Psoas muscle (tissue), 8 donors: ENCODE results near the gene KCNAB3. TPM values are rescaled to one million over a fixed set of nuclear protein-coding genes. Genes with fewer than 3 reads are reported as not detected.

Source experiments
- ATAC-seq, 4 donors: fragments of 200-7000 bp; cut with Tn5 transposase; one replicate each; pipeline ENCODE4 v1.9.1; 2020; ENCODE audit warnings: moderate library complexity in 3 of 4, mild to moderate bottlenecking in 2 of 4
- DNase-seq, 2 donors: peaks; one replicate each; pipeline ENCODE4 v3.0.0-alpha.2; 2020
- H3K27ac ChIP-seq: fragments of 200-600 bp; one replicate; pipeline ENCODE4 v1.8.0; 2022
- H3K27me3 ChIP-seq, 3 donors: fragments of 200-600 bp in 1 of 3; one replicate each; pipeline versions ENCODE4 v1.6.1 to v1.8.0; 2013 to 2022; ENCODE audit warnings: low read length in 2 of 3, mild to moderate bottlenecking in 2 of 3, moderate library complexity in 1 of 3; ENCODE audit not compliant: insufficient read depth in 3 of 3
- H3K36me3 ChIP-seq, 2 donors: fragments of 200-600 bp in 1 of 2; one replicate each; pipeline versions ENCODE4 v1.6.1 to v1.8.0; 2013 to 2022; ENCODE audit warnings: low read depth in 1 of 2, mild to moderate bottlenecking in 1 of 2, moderate library complexity in 1 of 2; ENCODE audit not compliant: insufficient read depth in 1 of 2
- H3K4me1 ChIP-seq: fragments of 200-600 bp; one replicate; pipeline ENCODE4 v1.8.0; 2022
- H3K4me3 ChIP-seq: fragments of 200-600 bp; one replicate; pipeline ENCODE4 v1.8.0; 2022; ENCODE audit warnings: mild to moderate bottlenecking
- H3K9me3 ChIP-seq: fragments of 200-600 bp; one replicate; pipeline ENCODE4 v1.8.0; 2022
- CTCF ChIP-seq: fragments of 200-600 bp; IDR thresholded peaks from one replicate; pipeline ENCODE4 v1.8.0; 2022; ENCODE audit warnings: antibody characterized with exemption
- WGBS, 3 donors: extraction: QIAGEN DNeasy Blood & Tissue Kit; methylation state at CpG; one replicate each; pipeline versions ENCODE4 v1.1.6 to v1.1.7; 2013; 5-methylcytosine and 5-hydroxymethylcytosine counted together
- intact Hi-C, 2 donors: fragments of 100-400 bp; cut with DNase I; formaldehyde crosslinking; loops; one replicate each; pipeline versions ENCODE4 v1.11.0 to v1.14.2; 2022
- polyA plus RNA-seq, 3 donors: library from polyadenylated mRNA; stranded (reverse); fragments of 200-250 nt; gene quantifications; one replicate each; pipeline ENCODE4 v1.2.3, GENCODE V29; 2013
- total RNA-seq, 4 donors: library from RNA; stranded (reverse); fragmentation: NEBNext Ultra II Directional in 2 of 4; extraction: Animal tissue kit (Norgen Biotek cat#: 25700) in 2 of 4; gene quantifications; one replicate each; pipeline versions ENCODE4 v1.2.1 to v1.2.4, GENCODE V29; 2021 to 2023
- donor health status: healthy with polysubstance abuse.
- donor health status: DM: no; HTN: no; CAD: no; lungs with moderate emphysema.
- donor health status: Bipolar disorder and iron deficiency.
- donor health status: healthy.
- donor health status: DM: yes; HTN: yes; CAD: no.
- donor health status: DM: no; HTN: no; CAD: no.
- donor health status: DM: no; HTN: no; CAD: no.
- donor health status: DM: yes; HTN: yes; CAD: no.

Gene KCNAB3
- total and polyA plus RNA-seq, 7 donors = 0.18 to 0.77 (median 0.45) TPM; not detected in 1

- Histone ChIP-seq H3K4me3 (no peak overlapping the region), H3K9me3 (no peaks in the 10 kb centered on the region), H3K36me3 (peaks cover 0 to 42% of the 10 kb centered on the region in 2 donors), H3K27me3 (no peaks in the 10 kb centered on the region), H3K27ac (no peak overlapping the region), H3K4me1 (no peaks in the 10 kb centered on the region)
- WGBS, 3 donors = 74 to 83% (median 77%) methylated on average over 5 of the region's 5 CpGs
- ATAC-seq (no peak), DNase-seq (no peak)
- no peak for TF ChIP-seq CTCF
- intact Hi-C loops = no loop called here
Measured at GRCh38 chr17:7951143-7951792, 21.6 kb upstream of the KCNAB3 start.

GRCh38 chr17:7950578-7950977 lies 20.9 kb upstream of the KCNAB3 start:
- 74 to 98% (median 83%) methylated on average over 3 of the region's 3 CpGs for WGBS, 3 donors
- Histone ChIP-seq H3K36me3 (peaks cover 0 to 49% of the 10 kb centered on the region in 2 donors), H3K27ac (no peak overlapping the region), H3K4me3 (no peak overlapping the region), H3K9me3 (no peaks in the 10 kb centered on the region), H3K27me3 (no peaks in the 10 kb centered on the region), H3K4me1 (no peaks in the 10 kb centered on the region)
- intact Hi-C loops = no loop called here
- no peak for ATAC-seq
- no peak for DNase-seq
- no peak for TF ChIP-seq CTCF

GRCh38 chr17:7947651-7948050 lies 18.0 kb upstream of the KCNAB3 start:
- H3K27me3 ChIP-seq = no peaks in the 10 kb centered on the region
- no peak overlapping the region for H3K4me3 ChIP-seq
- TF ChIP-seq CTCF = no peak
- H3K9me3 ChIP-seq = no peaks in the 10 kb centered on the region
- peaks cover 4 to 77% of the 10 kb centered on the region in 2 donors for H3K36me3 ChIP-seq
- H3K27ac ChIP-seq = no peak overlapping the region
- intact Hi-C loops = no loop called here
- no peak for DNase-seq
- WGBS, 3 donors = 86 to 92% (median 87%) methylated on average over 5 of the region's 5 CpGs
- no peak for ATAC-seq
- no peaks in the 10 kb centered on the region for H3K4me1 ChIP-seq

- DNase-seq = no peak
- Histone ChIP-seq H3K4me3 (no peak overlapping the region), H3K9me3 (no peaks in the 10 kb centered on the region), H3K27me3 (no peaks in the 10 kb centered on the region), H3K27ac (no peak overlapping the region), H3K36me3 (peaks cover 4 to 86% of the 10 kb centered on the region in 2 donors), H3K4me1 (no peaks in the 10 kb centered on the region)
- no peak for TF ChIP-seq CTCF
- WGBS, 3 donors = 80 to 92% (median 83%) methylated on average over 5 of the region's 5 CpGs
- intact Hi-C loops = no loop called here
- no peak for ATAC-seq
Measured at GRCh38 chr17:7946441-7946840, 16.8 kb upstream of the KCNAB3 start.

GRCh38 chr17:7945651-7946050 lies 16.0 kb upstream of the KCNAB3 start:
- 91 to 99% (median 93%) methylated on average over 5 to 7 of the region's 7 CpGs for WGBS, 3 donors
- no peak overlapping the region for H3K4me3 ChIP-seq
- intact Hi-C loops = no loop called here
- no peaks in the 10 kb centered on the region for H3K27me3 ChIP-seq
- no peak for TF ChIP-seq CTCF
- H3K36me3 ChIP-seq = peaks cover 4 to 94% of the 10 kb centered on the region in 2 donors
- no peaks in the 10 kb centered on the region for H3K4me1 ChIP-seq
- ATAC-seq (no peak), DNase-seq (no peak)
- no peak overlapping the region for H3K27ac ChIP-seq
- no peaks in the 10 kb centered on the region for H3K9me3 ChIP-seq
